Measurements from ENCODE around the gene SLC4A9. TPM values are rescaled to one million over a fixed set of nuclear protein-coding genes. Genes with fewer than 3 reads are reported as not detected.

SLC4A9 gene
- total and polyA plus RNA-seq, 2 experiments from 2014 or later, result not detected

DNA sequence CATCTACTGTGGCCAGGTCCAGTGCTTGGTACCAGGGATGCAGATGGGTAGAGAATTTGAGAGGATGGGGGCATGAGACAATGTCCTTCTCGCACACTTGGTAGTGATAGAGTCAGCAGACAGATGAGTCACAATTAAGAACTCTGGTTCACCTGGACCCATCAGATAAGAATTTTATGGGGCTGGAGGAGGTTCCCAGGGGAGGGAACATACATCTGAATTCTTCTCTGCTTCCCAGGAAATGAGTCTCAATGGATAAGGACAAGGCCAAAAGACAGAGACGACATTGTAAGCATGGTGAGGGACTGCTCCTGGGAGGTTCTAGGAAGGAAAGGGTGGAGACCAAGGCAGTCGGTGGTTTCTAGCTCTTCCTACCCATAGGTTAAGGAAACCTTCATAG lies 5.3 kb downstream of the SLC4A9 start:
- Histone ChIP-seq H2AFZ (no peak overlapping the region), H3K79me2 (ENCODE audit: insufficient read depth) (no peaks in the 10 kb centered on the region), H3K27ac (no peak overlapping the region), H4K20me1 (ENCODE audit: insufficient read depth) (no peaks in the 10 kb centered on the region), H3F3A (ENCODE audit: insufficient read depth) (no peaks in the 10 kb centered on the region), H3K9me3 (ENCODE audit: low read depth) (no peaks in the 10 kb centered on the region), H3K4me3 (no peak overlapping the region), H3K36me3 (ENCODE audit: low read depth) (no peaks in the 10 kb centered on the region), H3K27me3 (replicated peaks; ENCODE audit: insufficient read depth) (no peaks in the 10 kb centered on the region), H3K4me2 (ENCODE audit: unreplicated experiment) (no peak overlapping the region), H3K4me1 (ENCODE audit: insufficient read depth) (no peaks in the 10 kb centered on the region), H3K9ac (no peak overlapping the region), H3K9me2 (ENCODE audit: insufficient read depth) (no peaks in the 10 kb centered on the region)
- no peak for TF ChIP-seq EZH2 (IDR thresholded peaks at IDR 0.05; ENCODE audit: insufficient read depth, poor library complexity, severe bottlenecking)
- no peak for TF ChIP-seq EZH2phosphoT487 (IDR thresholded peaks at IDR 0.05; ENCODE audit: insufficient read depth, low read depth)
- 82% methylated on average over 3 of the region's 3 CpGs for WGBS, 2 experiments (ENCODE audit: low coverage in 1 of 2, low lambda C conversion rate in 2 of 2, missing lambda C conversion rate in 2 of 2)
- in situ Hi-C loops (cut with MboI), result no loop called here
- DNase-seq, result no peak

DNA sequence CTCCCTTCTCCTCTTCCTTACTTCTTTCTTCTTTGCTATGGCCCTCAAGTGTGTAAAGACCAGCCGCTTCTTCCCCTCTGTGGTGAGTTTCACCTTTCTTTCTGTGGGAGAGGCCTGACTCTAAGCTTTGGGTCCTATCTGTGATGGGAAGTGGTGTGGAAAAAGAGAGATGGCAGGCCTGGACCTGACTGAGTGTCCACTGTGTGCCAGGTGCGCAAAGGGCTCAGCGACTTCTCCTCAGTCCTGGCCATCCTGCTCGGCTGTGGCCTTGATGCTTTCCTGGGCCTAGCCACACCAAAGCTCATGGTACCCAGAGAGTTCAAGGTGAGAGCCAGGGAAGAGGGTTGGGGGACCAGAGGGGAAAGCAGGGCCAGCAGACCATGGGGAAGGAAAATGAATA lies 5.9 kb downstream of the SLC4A9 start:
- TF ChIP-seq EZH2 (IDR thresholded peaks at IDR 0.05; ENCODE audit: insufficient read depth, poor library complexity, severe bottlenecking) (no peak), EZH2phosphoT487 (IDR thresholded peaks at IDR 0.05; ENCODE audit: insufficient read depth, low read depth) (no peak)
- Histone ChIP-seq H3K27ac (no peak overlapping the region), H3K79me2 (ENCODE audit: insufficient read depth) (no peaks in the 10 kb centered on the region), H3K9me2 (ENCODE audit: insufficient read depth) (no peaks in the 10 kb centered on the region), H3K4me1 (ENCODE audit: insufficient read depth) (no peaks in the 10 kb centered on the region), H3K36me3 (ENCODE audit: low read depth) (no peaks in the 10 kb centered on the region), H4K20me1 (ENCODE audit: insufficient read depth) (no peaks in the 10 kb centered on the region), H3K9ac (no peak overlapping the region), H3K4me2 (ENCODE audit: unreplicated experiment) (no peak overlapping the region), H3K4me3 (no peak overlapping the region), H3K9me3 (ENCODE audit: low read depth) (no peaks in the 10 kb centered on the region), H3F3A (ENCODE audit: insufficient read depth) (no peaks in the 10 kb centered on the region), H2AFZ (no peak overlapping the region), H3K27me3 (replicated peaks; ENCODE audit: insufficient read depth) (no peaks in the 10 kb centered on the region)
- in situ Hi-C loops (cut with MboI), result no loop called here
- no peak for DNase-seq
- 84 to 86% methylated on average over 4 of the region's 4 CpGs for WGBS, 2 experiments (ENCODE audit: low coverage in 1 of 2, low lambda C conversion rate in 2 of 2, missing lambda C conversion rate in 2 of 2)

DNA sequence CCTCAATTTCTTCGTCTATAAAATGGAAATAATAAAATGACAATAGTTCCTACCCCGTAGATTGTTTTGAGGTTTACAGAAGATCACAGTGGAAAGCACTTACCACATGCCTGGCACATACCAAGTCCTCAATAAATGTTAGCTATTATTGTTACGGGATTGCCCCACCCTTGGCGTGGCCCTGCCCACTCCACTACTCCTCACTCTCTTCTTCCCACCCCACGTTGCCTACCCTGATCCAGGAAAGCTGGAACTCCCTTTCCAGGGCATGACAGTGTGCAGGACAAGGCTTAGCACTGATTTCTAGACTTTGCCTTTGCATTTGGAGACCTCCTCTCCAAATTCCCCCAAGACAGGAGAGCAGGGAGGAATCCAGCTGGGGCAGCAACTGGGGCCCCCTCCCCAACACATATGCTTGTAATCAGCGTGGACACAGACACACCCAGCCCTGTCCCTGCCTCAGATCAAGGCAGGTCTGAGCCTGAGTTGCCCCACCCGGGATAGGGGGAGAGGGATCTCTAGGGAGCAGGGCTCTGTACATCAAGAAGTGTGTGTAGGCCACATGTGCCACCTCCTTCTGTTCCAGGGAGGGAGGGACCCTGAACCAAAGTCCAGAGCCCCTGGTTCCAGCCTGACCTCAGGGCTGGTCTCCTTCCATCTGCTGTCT lies 6.7 kb downstream of the SLC4A9 start:
- Histone ChIP-seq H3F3A (ENCODE audit: insufficient read depth) (no peaks in the 10 kb centered on the region), H3K79me2 (ENCODE audit: insufficient read depth) (no peaks in the 10 kb centered on the region), H4K20me1 (ENCODE audit: insufficient read depth) (no peaks in the 10 kb centered on the region), H3K36me3 (ENCODE audit: low read depth) (no peaks in the 10 kb centered on the region), H3K27me3 (replicated peaks; ENCODE audit: insufficient read depth) (no peaks in the 10 kb centered on the region), H3K9me3 (ENCODE audit: low read depth) (no peaks in the 10 kb centered on the region), H3K9ac (no peak overlapping the region), H3K9me2 (ENCODE audit: insufficient read depth) (no peaks in the 10 kb centered on the region), H3K4me3 (no peak overlapping the region), H2AFZ (no peak overlapping the region), H3K27ac (no peak overlapping the region), H3K4me1 (ENCODE audit: insufficient read depth) (no peaks in the 10 kb centered on the region), H3K4me2 (ENCODE audit: unreplicated experiment) (no peak overlapping the region)
- no peak for DNase-seq
- WGBS, 2 experiments (ENCODE audit: low coverage in 1 of 2, low lambda C conversion rate in 2 of 2, missing lambda C conversion rate in 2 of 2), result 25 to 30% methylated on average over 7 of the region's 7 CpGs
- in situ Hi-C loops (cut with MboI), result no loop called here
- TF ChIP-seq EZH2 (IDR thresholded peaks at IDR 0.05; ENCODE audit: insufficient read depth, poor library complexity, severe bottlenecking) (no peak), EZH2phosphoT487 (IDR thresholded peaks at IDR 0.05; ENCODE audit: insufficient read depth, low read depth) (no peak)

DNA sequence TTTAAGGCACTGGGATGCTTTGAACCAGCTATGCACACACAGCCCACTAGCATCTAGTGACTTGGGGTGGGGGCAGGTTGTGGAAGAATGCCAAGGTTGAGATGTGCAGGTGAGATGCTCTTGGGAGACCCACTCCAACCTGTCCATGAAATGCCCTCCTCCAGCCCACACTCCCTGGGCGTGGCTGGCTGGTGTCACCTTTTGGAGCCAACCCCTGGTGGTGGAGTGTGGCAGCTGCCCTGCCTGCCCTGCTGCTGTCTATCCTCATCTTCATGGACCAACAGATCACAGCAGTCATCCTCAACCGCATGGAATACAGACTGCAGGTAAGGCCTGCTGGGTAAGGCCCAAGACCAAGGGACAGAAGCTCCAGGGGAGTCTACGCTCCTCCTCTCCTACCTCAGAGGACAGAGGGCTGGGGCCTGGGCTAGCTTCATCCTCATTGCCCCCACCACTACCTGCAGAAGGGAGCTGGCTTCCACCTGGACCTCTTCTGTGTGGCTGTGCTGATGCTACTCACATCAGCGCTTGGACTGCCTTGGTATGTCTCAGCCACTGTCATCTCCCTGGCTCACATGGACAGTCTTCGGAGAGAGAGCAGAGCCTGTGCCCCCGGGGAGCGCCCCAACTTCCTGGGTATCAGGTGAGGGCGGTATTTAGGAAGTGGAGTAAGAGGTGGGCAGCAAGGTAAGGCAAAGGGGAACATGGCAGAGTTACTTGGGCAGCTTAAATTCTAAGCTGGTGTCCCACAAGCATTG lies 7.4 kb downstream of the SLC4A9 start:
- in situ Hi-C loops (cut with MboI), result no loop called here
- no peaks in the 10 kb centered on the region for H3K79me2 ChIP-seq (ENCODE audit: insufficient read depth)
- H3K36me3 ChIP-seq (ENCODE audit: low read depth), result no peaks in the 10 kb centered on the region
- 78 to 81% methylated on average over 8 of the region's 8 CpGs for WGBS, 2 experiments (ENCODE audit: low coverage in 1 of 2, low lambda C conversion rate in 2 of 2, missing lambda C conversion rate in 2 of 2)
- no peaks in the 10 kb centered on the region for H3K9me2 ChIP-seq (ENCODE audit: insufficient read depth)
- no peak overlapping the region for H3K4me3 ChIP-seq
- H3K4me1 ChIP-seq (ENCODE audit: insufficient read depth), result no peaks in the 10 kb centered on the region
- H3K9me3 ChIP-seq (ENCODE audit: low read depth), result no peaks in the 10 kb centered on the region
- H3K27me3 ChIP-seq (replicated peaks; ENCODE audit: insufficient read depth), result no peaks in the 10 kb centered on the region
- no peak overlapping the region for H3K27ac ChIP-seq
- H3F3A ChIP-seq (ENCODE audit: insufficient read depth), result no peaks in the 10 kb centered on the region
- no peak overlapping the region for H3K4me2 ChIP-seq (ENCODE audit: unreplicated experiment)
- no peak overlapping the region for H2AFZ ChIP-seq
- H3K9ac ChIP-seq, result no peak overlapping the region
- TF ChIP-seq EZH2phosphoT487 (IDR thresholded peaks at IDR 0.05; ENCODE audit: insufficient read depth, low read depth), result no peak
- TF ChIP-seq EZH2 (IDR thresholded peaks at IDR 0.05; ENCODE audit: insufficient read depth, poor library complexity, severe bottlenecking), result no peak
- no peak for DNase-seq
- no peaks in the 10 kb centered on the region for H4K20me1 ChIP-seq (ENCODE audit: insufficient read depth)
